Ramos (cell line): ENCODE results near the gene SPINK6.

Source experiments
- in situ Hi-C: fragments of 300-500 bp; cut with MboI; formaldehyde crosslinking; loops from one replicate; pipeline ENCODE4 v1.14.3; 2022; ENCODE audit warnings: low sequenced_read_pairs; ENCODE audit not compliant: unreplicated experiment

SPINK6 gene, protein sequence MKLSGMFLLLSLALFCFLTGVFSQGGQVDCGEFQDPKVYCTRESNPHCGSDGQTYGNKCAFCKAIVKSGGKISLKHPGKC

GRCh38 chr5:148202531-148203203 lies at the start of gene SPINK6:
Gene SPINK6, plus strand, starts transcription at chr5:148203042. Its CDS starts 55 bp downstream, at chr5:148203097.
- in situ Hi-C loops, result no loop called here

GRCh38 chr5:148156609-148157008 lies 46.2 kb upstream of the SPINK6 start:
- in situ Hi-C loops, result no loop called here

GRCh38 chr5:148162038-148162437 lies 40.8 kb upstream of the SPINK6 start:
- in situ Hi-C loops, result no loop called here

- in situ Hi-C loops, result no loop called here
Measured at GRCh38 chr5:148163345-148163744, 39.5 kb upstream of the SPINK6 start.

DNA sequence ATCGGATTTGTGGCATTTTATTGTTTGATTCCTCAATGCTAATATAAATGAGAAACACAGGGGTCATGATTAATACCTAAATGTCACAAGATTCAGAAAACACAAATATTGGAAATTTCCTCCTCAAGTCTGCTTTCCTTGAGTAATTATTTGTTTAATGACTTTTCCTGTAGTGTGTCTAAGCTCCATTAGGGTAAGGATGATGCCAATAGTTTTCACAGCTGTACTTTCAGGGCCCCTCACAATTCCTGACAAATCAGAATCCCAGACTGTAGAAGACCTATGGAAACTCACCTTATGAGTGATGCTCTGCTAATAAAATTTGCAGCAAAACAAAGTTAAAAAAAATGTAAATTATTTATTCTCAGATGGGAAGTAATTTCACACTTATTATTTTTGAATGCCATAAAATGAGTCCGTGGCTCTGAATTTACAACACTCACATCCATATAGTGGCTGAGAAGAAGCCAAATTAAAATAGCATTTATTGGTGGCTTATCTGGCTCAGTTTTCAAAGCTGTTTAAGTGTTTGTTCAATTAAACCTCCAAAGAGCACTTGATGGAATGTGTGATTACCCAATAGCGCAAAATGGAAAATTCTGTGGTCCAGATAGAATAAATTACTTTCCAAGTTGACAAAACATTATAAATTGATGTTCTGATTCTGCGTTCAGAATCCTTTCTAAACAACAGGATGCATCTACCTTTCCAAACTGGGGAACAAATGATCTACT lies 36.1 kb upstream of the SPINK6 start:
- in situ Hi-C loops, result no loop called here

DNA sequence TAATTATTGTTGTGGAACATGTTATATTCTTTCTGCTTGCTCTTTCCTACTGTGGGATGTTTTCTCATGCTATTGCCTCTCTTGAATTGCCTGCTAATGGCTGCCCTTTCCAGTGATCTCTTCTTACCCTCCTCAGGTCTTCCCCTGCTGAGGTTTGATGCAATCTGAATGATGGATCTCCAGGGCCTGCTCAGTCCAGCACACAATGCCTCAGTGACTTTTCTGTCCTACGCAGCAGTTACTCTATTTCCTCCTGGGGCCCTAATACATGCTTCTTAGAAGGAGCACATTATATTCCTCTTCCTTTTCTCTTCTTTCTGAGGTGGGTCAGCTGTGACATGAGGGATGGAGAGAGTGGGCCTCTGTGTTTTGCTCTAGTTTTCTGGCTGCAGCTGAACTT lies 34.6 kb upstream of the SPINK6 start, which contains the start of gene SPINK14:
SPINK14 (plus strand) TSS at position 301 of the 400 bp plus-strand sequence. CDS start 1,187 bp downstream, outside the sequence.
- in situ Hi-C loops, result no loop called here

GRCh38 chr5:148172377-148172776 lies 30.5 kb upstream of the SPINK6 start:
- in situ Hi-C loops, result no loop called here

DNA sequence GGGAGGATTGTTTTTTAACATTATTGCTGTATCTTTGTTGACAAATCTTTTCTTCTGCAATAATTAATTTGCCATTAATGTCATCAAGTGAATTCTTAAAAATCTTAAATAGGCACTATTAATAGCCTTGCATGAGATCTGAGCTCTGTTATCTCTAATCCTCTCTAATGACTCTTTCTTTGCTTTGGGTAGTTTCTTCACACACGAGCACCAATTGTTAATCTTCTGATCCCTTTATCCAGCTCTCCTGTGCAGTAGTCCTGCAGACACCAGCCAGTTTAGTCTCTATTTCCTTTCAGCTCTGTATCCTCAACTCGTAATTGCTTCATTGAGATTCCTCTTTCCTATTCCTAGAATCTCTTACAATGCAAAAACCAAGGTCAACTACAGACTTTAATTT lies 26.4 kb upstream of the SPINK6 start:
- in situ Hi-C loops, result loop anchor here (25.0 kb wide), 1 partner anchor 286 kb away; no protein-coding TSS in a partner anchor

DNA sequence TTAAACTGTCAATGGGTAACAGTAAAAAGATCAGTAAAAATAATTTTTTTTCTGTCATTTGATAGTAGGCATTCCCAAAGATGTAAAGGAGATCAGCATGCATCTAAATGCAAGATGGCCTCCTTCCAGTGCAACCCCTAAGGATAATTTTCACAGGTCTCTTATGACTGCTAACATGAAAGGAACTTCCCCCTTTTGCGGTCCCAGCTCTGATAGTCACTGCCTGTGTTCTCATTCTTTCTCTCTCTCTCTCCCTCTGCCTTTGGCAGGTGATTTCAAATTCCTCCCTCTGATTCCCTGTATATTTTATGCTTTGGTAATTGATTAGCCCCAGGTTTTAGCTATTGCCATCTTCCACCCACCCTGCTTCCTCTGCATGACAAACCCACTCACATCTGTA lies 25.6 kb upstream of the SPINK6 start:
- in situ Hi-C loops, result loop anchor here (25.0 kb wide), 1 partner anchor 285 kb away; no protein-coding TSS in a partner anchor

- in situ Hi-C loops, result loop anchor here (25.0 kb wide), 1 partner anchor 283 kb away; no protein-coding TSS in a partner anchor
Measured at GRCh38 chr5:148179234-148179824, 23.5 kb upstream of the SPINK6 start.

GRCh38 chr5:148186248-148187003 lies 16.4 kb upstream of the SPINK6 start:
- in situ Hi-C loops, result loop anchor here (10.0 to 25.0 kb wide), 2 partner anchors 276 to 538 kb away; no protein-coding TSS in a partner anchor

- in situ Hi-C loops, result loop anchor here (25.0 kb wide), 1 partner anchor 271 kb away; no protein-coding TSS in a partner anchor
Measured at GRCh38 chr5:148191010-148191409, 11.8 kb upstream of the SPINK6 start.

DNA sequence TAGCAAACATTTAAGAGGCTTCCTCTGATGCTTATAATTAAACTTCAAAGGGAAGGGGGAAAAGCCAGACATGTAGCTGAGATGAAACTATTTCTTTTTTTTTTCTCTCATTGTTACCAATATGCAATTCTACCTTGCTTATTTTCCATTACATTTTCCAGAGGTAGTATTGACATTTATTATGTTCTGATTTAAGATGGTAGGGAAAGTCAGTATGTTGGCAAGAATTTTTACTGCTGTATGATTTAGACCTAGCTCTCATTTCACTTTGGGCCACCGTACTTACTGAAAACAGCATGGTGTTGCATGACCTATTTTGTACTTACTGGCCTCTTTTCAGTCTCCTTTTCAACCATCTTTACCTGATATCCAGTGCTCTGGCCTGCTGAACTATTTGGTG lies 9.6 kb upstream of the SPINK6 start:
- in situ Hi-C loops, result loop anchor here (25.0 kb wide), 1 partner anchor 269 kb away; no protein-coding TSS in a partner anchor

GRCh38 chr5:148201151-148201550 lies 1.7 kb upstream of the SPINK6 start:
- in situ Hi-C loops, result no loop called here

DNA sequence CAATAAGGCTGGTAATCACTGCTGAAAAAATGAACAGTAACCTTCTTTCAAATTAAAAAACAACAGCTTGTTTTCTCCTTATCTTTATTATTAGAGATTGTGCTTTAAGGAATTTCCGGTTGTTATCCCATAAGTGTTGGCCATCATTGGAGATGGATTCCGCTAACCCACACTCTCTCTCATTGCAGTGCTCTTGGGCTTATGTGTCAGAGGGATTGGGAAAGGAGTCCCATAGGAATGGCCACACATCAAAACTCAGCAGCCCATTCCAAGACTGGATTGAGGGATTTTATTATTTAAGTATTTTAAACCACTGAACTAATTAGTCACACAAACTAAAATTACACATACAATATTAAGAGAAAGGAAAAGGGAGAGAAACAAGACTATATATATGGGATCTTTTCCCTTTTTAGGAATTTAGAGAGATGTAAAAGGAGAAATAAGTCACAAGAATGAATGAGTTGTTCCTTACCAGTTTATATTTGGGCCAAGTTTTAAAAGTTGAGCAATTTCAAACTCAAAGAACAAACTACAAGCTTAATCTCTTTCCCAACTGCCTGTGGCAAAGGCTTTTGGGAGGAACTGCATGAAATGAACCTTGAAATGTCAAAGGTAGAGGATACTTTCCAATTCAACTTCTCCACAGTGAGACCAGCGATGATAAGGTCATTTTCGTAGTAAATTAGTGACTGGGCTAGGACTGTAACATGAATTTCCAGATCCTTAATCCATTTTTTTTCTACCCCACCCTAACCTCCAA lies 2.4 kb downstream of the SPINK6 start:
- in situ Hi-C loops, result no loop called here

GRCh38 chr5:148205865-148206264 lies 3.0 kb downstream of the SPINK6 start:
- in situ Hi-C loops, result no loop called here

GRCh38 chr5:148206620-148207019 lies 3.8 kb downstream of the SPINK6 start:
- in situ Hi-C loops, result no loop called here

DNA sequence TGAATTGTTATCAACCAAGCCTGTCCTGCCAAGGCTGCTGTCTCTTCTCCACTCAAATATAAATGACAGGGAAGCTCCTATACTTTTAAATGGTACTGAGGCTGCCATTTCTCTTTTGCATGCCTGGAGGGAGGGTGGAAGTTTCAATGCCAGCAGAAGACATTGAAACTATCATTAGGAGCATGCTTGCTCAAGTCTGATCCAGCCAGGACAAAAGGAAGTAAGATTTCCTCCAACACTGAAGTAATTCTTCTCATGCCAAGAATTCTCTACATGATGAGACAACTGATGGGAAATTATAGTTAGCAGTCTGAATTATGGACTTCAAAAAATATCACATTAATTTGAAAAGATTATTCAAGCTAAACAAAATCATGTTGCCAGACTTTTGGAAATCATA lies 5.4 kb downstream of the SPINK6 start:
- in situ Hi-C loops, result no loop called here

DNA sequence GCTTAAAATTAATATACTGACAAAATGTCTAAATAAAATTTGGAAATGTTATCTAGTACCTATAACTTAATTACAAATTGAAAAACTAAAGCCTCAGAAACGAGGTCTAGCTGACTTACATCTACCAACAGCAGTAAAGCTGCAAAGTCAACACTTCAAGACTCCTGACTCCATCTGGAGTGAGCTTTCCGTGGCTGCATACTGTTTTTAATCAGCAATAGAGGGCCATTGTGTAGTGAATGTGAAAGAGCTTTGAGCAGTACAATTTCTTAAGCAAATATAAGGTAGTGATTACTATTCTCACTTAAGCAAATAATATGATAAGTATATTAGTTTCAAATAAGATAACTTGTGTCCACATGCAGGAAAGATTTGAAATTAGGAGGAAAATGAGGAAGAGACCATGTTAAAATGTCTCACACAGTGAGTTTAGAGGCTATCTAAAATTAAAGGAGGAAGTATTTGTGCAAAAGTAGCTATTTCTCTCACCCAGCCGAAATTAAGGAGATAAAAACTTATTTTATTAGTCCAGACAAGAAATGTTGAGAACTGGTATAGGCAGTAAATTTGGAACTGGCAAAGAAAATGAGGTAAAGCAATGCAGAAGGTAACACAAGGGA lies 6.4 kb downstream of the SPINK6 start:
- in situ Hi-C loops, result no loop called here
